NCI-H524 treated with DMSO at 0.1 percent for 48 hours (cell line): ENCODE measurements around the gene RRAS.
"Not testable (repeated sequence)": the region's sequence is repeated elsewhere in the genome, so short reads cannot be mapped to it uniquely, and the experiment has no call there.

Experiments used
- DNase-seq: peaks from one replicate; lab custom pipeline; 2025; lab: John Stamatoyannopoulos, UW

Gene RRAS

GRCh38 chr19:49631014-49631588, 8.8 kb downstream of the RRAS start:
- no peak for DNase-seq

GRCh38 chr19:49629659-49630058, 10.3 kb downstream of the RRAS start:
- DNase-seq = no peak

- DNase-seq = no peak
Observed at GRCh38 chr19:49626226-49626625, 13.7 kb downstream of the RRAS start.

GRCh38 chr19:49624967-49625910, 14.7 kb downstream of the RRAS start:
- no peak for DNase-seq

- DNase-seq = not testable (repeated sequence)
Observed at GRCh38 chr19:49617860-49618259, 22.1 kb downstream of the RRAS start.

GRCh38 chr19:49616945-49617344, 23.0 kb downstream of the RRAS start:
- no peak for DNase-seq

GRCh38 chr19:49616532-49616931, 23.4 kb downstream of the RRAS start:
- no peak for DNase-seq

- DNase-seq = no peak
Observed at GRCh38 chr19:49615861-49616260, 24.1 kb downstream of the RRAS start.

GRCh38 chr19:49614096-49614833, 25.7 kb downstream of the RRAS start:
- DNase-seq = no peak

GRCh38 chr19:49613374-49613773, 26.6 kb downstream of the RRAS start:
- no peak for DNase-seq

- DNase-seq = no peak
Observed at GRCh38 chr19:49609499-49610092, 30.3 kb downstream of the RRAS start.

GRCh38 chr19:49605605-49606004, 34.3 kb downstream of the RRAS start:
- DNase-seq = no peak

GRCh38 chr19:49602806-49603205, 37.1 kb downstream of the RRAS start:
- no peak for DNase-seq

GRCh38 chr19:49601482-49602038, 38.4 kb downstream of the RRAS start:
- no peak for DNase-seq

GRCh38 chr19:49599378-49600295, 40.3 kb downstream of the RRAS start:
- no peak for DNase-seq

GRCh38 chr19:49597703-49597974, 42.3 kb downstream of the RRAS start:
- DNase-seq = no peak

- no peak for DNase-seq
Observed at GRCh38 chr19:49596954-49597702, 42.8 kb downstream of the RRAS start.

- no peak for DNase-seq
Observed at GRCh38 chr19:49596407-49596806, 43.5 kb downstream of the RRAS start.

GRCh38 chr19:49595819-49596404, 44.0 kb downstream of the RRAS start:
- DNase-seq = no peak
